ENCODE data around the gene USP2. TPM values are rescaled to one million over a fixed set of nuclear protein-coding genes. Genes with fewer than 3 reads are reported as not detected.

USP2 gene
- total RNA-seq, 1 donor from 2014 or later = 0.63 TPM

DNA sequence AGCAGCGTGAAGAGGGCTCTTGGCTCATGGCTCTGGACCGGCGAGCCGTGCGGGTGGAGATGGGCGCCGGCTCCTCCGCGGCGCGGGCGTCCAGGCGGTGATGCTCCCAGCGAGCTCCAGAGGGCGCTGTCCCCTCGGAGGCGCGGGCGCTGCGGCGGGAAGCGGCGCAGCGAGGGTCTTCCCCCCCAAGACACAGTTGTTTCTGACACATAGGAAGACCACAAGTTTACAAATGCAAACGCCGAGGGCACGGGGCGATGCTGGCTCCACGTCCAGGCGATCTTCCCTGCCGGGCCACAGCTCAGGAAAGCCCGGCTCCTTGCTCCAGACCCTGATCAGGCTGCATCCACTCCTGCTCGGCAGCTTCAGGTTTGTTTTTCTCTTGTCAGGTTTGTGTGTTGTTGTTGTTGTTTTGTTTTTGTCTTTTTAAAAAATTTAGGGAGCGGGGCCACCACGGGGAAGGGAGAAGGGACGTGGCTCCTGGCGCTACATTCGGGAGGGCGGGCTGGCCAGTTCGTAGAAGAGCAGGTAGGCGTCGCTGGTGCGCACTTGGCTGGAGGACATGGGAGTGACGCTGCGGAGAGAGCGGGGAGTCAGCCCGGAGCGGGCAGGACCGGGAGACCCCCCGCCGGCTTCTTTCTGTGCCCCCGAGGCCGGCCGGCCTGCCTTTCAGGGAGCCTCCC is 25.0 kb downstream of the USP2 start:
- no peak for DNase-seq (ENCODE audit: low read depth)
- H3K4me3 ChIP-seq (ENCODE audit: low read depth, low read length) = peak overlapping the region; percentile 39
- TF ChIP-seq, protein P1, sequence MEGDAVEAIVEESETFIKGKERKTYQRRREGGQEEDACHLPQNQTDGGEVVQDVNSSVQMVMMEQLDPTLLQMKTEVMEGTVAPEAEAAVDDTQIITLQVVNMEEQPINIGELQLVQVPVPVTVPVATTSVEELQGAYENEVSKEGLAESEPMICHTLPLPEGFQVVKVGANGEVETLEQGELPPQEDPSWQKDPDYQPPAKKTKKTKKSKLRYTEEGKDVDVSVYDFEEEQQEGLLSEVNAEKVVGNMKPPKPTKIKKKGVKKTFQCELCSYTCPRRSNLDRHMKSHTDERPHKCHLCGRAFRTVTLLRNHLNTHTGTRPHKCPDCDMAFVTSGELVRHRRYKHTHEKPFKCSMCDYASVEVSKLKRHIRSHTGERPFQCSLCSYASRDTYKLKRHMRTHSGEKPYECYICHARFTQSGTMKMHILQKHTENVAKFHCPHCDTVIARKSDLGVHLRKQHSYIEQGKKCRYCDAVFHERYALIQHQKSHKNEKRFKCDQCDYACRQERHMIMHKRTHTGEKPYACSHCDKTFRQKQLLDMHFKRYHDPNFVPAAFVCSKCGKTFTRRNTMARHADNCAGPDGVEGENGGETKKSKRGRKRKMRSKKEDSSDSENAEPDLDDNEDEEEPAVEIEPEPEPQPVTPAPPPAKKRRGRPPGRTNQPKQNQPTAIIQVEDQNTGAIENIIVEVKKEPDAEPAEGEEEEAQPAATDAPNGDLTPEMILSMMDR (conservative IDR thresholded peaks at IDR 0.05; ENCODE audit: low read depth, low read length) = peak; percentile 79

DNA sequence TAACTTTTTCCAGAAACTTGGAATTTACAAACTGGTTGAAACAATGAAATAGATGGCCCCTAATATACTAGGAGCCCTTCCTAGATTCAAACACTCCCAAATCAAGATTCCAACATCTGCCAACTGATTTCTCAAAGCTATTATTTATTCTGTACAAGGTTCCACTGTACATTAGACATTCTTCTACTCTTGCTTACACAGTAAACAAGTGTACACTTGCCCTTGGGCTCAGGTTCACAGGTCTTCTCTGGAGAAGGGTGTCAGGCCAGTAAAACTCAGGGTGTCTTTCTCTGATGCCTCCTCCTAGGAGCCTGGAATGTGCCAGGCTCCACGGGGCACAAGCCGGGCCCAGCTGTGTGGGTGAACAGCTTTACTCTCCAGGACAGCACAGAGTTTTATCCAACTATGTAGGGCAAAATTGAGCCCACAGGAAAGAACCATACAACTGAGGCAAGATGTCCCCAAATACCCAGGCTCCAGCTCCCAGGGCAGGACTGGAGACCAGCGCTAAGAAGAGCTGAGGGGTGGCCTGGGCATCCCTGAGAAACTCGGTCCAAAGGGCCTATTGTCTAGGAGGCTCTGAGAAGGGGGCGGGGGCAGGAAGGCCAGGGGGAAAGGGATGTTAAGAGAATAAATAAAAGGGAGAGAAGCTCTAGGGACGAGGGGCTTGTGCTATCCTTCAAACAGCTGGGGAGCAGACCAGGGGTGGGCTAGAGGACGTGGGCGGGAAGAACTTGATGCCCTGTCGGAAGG is 26.2 kb downstream of the USP2 start:
- no peak overlapping the region for H3K4me3 ChIP-seq (ENCODE audit: low read depth, low read length)
- no peak for DNase-seq (ENCODE audit: low read depth)
- TF ChIP-seq, protein P1 (conservative IDR thresholded peaks at IDR 0.05; ENCODE audit: low read depth, low read length) = no peak

DNA sequence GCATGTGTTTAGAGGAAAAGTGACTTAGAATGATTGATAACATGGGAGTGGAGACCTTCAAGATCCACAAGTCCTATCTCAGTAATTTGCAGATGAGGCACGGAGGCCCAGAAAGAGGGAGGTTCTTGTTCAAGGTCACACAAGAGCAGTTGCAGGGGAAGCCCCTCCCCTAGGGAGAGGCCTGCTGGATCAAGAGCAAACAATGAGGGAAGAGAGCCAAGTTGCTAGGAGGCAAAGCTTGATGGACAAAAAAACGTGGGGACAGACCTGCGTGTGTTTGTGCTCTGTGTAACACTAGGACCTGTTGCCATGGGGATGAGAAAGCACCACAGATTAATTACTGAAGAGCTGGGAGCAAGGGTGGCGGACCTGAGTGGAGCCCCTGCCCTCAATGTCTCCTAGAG is 28.6 kb downstream of the USP2 start:
- no peak overlapping the region for H3K4me3 ChIP-seq (ENCODE audit: low read depth, low read length)
- no peak for DNase-seq (ENCODE audit: low read depth)
- TF ChIP-seq, protein P1 (conservative IDR thresholded peaks at IDR 0.05; ENCODE audit: low read depth, low read length) = no peak

DNA sequence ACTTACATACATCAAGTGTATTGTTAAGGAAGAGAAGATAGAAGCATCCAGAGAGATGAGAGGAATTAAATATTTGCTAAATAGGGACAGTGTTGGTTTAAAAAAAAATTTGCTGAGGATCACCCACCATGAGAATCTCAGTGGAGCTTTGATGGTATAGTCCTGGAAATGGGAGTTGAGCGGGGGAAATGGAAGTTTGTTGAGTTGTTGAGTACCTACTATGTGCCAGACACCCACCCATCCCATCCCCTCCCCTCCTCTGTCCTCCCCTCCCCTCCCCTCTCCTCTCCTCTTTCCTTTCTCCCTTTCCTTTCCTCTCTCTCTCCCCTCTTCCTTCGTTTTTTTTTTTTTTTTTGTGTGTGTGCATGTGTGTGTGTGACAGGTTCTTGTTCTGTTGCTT is 30.3 kb downstream of the USP2 start:
- H3K4me3 ChIP-seq (ENCODE audit: low read depth, low read length) = no peak overlapping the region
- DNase-seq (ENCODE audit: low read depth) = no peak
- TF ChIP-seq, protein P1 (conservative IDR thresholded peaks at IDR 0.05; ENCODE audit: low read depth, low read length) = no peak

DNA sequence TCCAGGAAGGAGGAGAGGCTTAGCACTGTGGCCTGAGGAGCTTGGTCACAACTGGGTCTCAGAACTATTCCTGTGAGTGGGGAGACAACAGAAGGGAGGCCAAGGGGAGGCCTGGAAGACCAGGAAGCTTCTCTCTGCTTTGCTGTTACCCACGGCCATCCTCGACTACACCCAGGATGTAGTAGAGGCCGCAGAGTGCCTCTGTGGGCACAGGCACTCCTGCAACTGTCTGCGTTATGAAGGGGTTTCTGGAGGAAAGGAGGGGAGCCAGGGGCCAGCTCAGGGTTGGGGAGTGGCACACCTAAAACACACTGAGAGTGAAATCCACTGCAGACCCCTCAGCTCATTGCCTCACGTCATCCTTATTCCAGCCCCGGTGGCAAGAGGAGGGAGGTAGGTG is 31.2 kb downstream of the USP2 start:
- TF ChIP-seq, protein P1 (conservative IDR thresholded peaks at IDR 0.05; ENCODE audit: low read depth, low read length) = no peak
- H3K4me3 ChIP-seq (ENCODE audit: low read depth, low read length) = no peak overlapping the region
- no peak for DNase-seq (ENCODE audit: low read depth)

DNA sequence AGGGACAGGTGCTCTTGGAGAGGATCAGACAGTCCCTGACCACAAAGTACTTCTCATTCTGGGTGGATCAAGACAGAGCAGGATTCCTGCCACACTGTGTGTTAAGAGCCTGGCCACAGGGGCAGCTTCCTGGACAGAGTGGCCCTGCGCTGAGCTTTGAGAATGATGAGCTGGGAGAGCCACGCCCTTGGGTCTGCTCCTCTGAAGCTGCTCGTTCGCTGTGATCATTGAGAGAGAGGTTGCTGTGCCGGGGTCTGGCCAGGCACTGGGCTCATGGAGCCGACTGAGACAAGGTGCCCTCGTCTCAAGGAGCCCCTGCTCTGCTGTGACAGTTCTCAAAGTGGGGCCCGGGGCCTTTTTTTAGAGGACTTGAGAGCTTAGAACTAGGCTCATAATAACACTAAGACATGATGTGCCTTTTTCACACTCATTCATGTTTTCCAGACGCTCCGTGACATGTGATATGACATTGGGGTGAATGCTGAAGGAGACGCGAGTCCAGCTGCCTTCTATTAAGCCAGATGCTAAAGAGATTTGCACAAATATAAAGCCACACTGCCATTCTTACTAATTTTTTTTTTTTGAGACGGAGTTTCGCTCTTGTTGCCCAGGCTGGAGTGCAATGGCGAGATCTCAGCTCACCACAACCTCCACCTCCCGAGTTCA is 33.4 kb downstream of the USP2 start:
- no peak overlapping the region for H3K4me3 ChIP-seq (ENCODE audit: low read depth, low read length)
- no peak for DNase-seq (ENCODE audit: low read depth)
- TF ChIP-seq, protein P1 (conservative IDR thresholded peaks at IDR 0.05; ENCODE audit: low read depth, low read length) = no peak

Measured in epithelial cell of proximal tubule (primary cell).